SK-N-SH (cell line): ENCODE results near the gene GPD2. TPM values are rescaled to one million over a fixed set of nuclear protein-coding genes. Genes with fewer than 3 reads are reported as not detected.

ENCODE experiments used
- CTCF ChIA-PET: fragments of 300-600, 350-600 bp; formaldehyde crosslinking; extraction: SDS; loops from one replicate; lab custom pipeline; 2021; lab: Yijun Ruan, JAX
- POLR2A ChIA-PET: fragments of 350-600 bp; sonication (Branson Sonifier 250); formaldehyde crosslinking; extraction: SDS; loops from one replicate; lab custom pipeline; 2020; ENCODE audit warnings: antibody characterized with exemption, inconsistent platforms; lab: Yijun Ruan, JAX
- DNase-seq: peaks from one replicate; pipeline ENCODE4 v3.0.0; 2012
- H2AFZ ChIP-seq: fragments of 200-600 bp; sonication (generic); 2 replicates; pipeline ENCODE4 v1.8.1; 2016; ENCODE audit warnings: antibody characterized with exemption, mild to moderate bottlenecking, low read depth
- H3F3A ChIP-seq: fragments of 200-600 bp; sonication (generic); replicated peaks from 2 replicates; pipeline ENCODE3; 2016; ENCODE audit warnings: antibody characterized with exemption, mild to moderate bottlenecking; ENCODE audit not compliant: insufficient read depth
- H3K27ac ChIP-seq, 2 experiments: fragments of 200-500 bp in 1 of 2; fragments of 200-600 bp in 1 of 2; sonication (Bioruptor generic) in 1 of 2; sonication (generic), shearing (Covaris generic) in 1 of 2; 2 replicates each; pipeline versions ENCODE4 v1.5.1 to v1.6.1; 2014 to 2016; ENCODE audit warnings: low read depth in 2 of 2, inconsistent platforms in 1 of 2, low read length in 1 of 2, mild to moderate bottlenecking in 1 of 2, mixed read lengths in 1 of 2
- H3K27me3 ChIP-seq: fragments of 200-600 bp; sonication (generic), shearing (Covaris generic); 2 replicates; pipeline ENCODE4 v1.6.1; 2016; ENCODE audit warnings: mixed run types; ENCODE audit not compliant: insufficient read depth
- H3K36me3 ChIP-seq, 2 experiments: fragments of 200-500 bp in 1 of 2; fragments of 200-600 bp in 1 of 2; sonication (Bioruptor generic) in 1 of 2; sonication (generic) in 1 of 2; replicated peaks in 1 of 2; 2 replicates each; pipeline versions ENCODE3 to v1.5.1; 2014 to 2016; ENCODE audit warnings: low read length in 1 of 2, mild to moderate bottlenecking in 1 of 2; ENCODE audit not compliant: insufficient read depth in 2 of 2, control insufficient read depth in 1 of 2
- H3K4me1 ChIP-seq, 2 experiments: fragments of 200-500 bp in 1 of 2; fragments of 200-600 bp in 1 of 2; sonication (Bioruptor generic) in 1 of 2; sonication (generic), shearing (Covaris generic) in 1 of 2; 2 replicates each; pipeline versions ENCODE4 v1.5.1 to v1.6.1; 2014 to 2016; ENCODE audit warnings: low read depth in 1 of 2, low read length in 1 of 2, mixed run types in 1 of 2; ENCODE audit not compliant: insufficient read depth in 2 of 2, control insufficient read depth in 1 of 2
- H3K4me2 ChIP-seq: fragments of 200-600 bp; sonication (generic), shearing (Covaris generic); 2 replicates; pipeline ENCODE4 v1.6.1; 2017; ENCODE audit warnings: mixed run types
- H3K4me3 ChIP-seq, 2 experiments: fragments of 200-500 bp in 1 of 2; fragments of 200-600 bp in 1 of 2; sonication (Bioruptor generic) in 1 of 2; sonication (generic), shearing (Covaris generic) in 1 of 2; 2 replicates each; pipeline versions ENCODE4 v1.5.1 to v1.8.1; 2014 to 2016; ENCODE audit warnings: low read depth in 2 of 2, inconsistent platforms in 1 of 2, low read length in 1 of 2, mild to moderate bottlenecking in 1 of 2, mixed read lengths in 1 of 2, moderate library complexity in 1 of 2
- H3K79me2 ChIP-seq: fragments of 200-600 bp; sonication (generic); 2 replicates; pipeline ENCODE4 v1.8.1; 2017; ENCODE audit warnings: mild to moderate bottlenecking; ENCODE audit not compliant: insufficient read depth
- H3K9ac ChIP-seq: fragments of 200-600 bp; sonication (generic); 2 replicates; pipeline ENCODE4 v1.6.1; 2017; ENCODE audit warnings: mixed run types
- H3K9me2 ChIP-seq: fragments of 200-600 bp; sonication (generic); 2 replicates; pipeline ENCODE4 v1.6.1; 2017; ENCODE audit warnings: mixed run types
- H3K9me3 ChIP-seq: fragments of 200-600 bp; sonication (generic); 2 replicates; pipeline ENCODE4 v1.6.1; 2017; ENCODE audit warnings: mixed run types, mild to moderate bottlenecking, moderate library complexity
- H4K20me1 ChIP-seq: fragments of 200-600 bp; sonication (generic); 2 replicates; pipeline ENCODE4 v1.6.1; 2017; ENCODE audit warnings: mild to moderate bottlenecking, mixed run types; ENCODE audit not compliant: insufficient read depth
- CHD2 ChIP-seq: fragments of 150-350 bp; IDR thresholded peaks from 2 replicates; pipeline ENCODE4 v1.6.1; 2018; ENCODE audit warnings: low read length; ENCODE audit not compliant: partially characterized antibody
- EP300 ChIP-seq, 2 experiments: IDR thresholded peaks; 2 replicates each; pipeline versions ENCODE4 v1.4.0 to v1.6.1; 2012; ENCODE audit warnings: borderline replicate concordance in 1 of 2, low read depth in 1 of 2, low read length in 1 of 2
- FOXJ3 ChIP-seq: sonication (generic); formaldehyde crosslinking; IDR thresholded peaks from 2 replicates; pipeline ENCODE4 v1.5.1; 2020; ENCODE audit warnings: mild to moderate bottlenecking, missing genetic modification reagents
- GABPA ChIP-seq: IDR thresholded peaks from 2 replicates; pipeline ENCODE4 v1.4.0; 2012; ENCODE audit warnings: low read depth, mild to moderate bottlenecking
- JUND ChIP-seq: IDR thresholded peaks from 2 replicates; pipeline ENCODE4 v1.4.0; 2012
- MEF2A ChIP-seq: IDR thresholded peaks from 2 replicates; pipeline ENCODE4 v1.4.0; 2012; ENCODE audit warnings: low read depth, borderline replicate concordance
- RXRA ChIP-seq: IDR thresholded peaks from 2 replicates; pipeline ENCODE4 v1.4.0; 2012; ENCODE audit warnings: low read depth, mild to moderate bottlenecking, borderline replicate concordance
- SMC3 ChIP-seq: IDR thresholded peaks from 2 replicates; pipeline ENCODE4 v1.6.1; 2012; ENCODE audit warnings: low read depth, low read length, improper control_type of control experiment
- TEAD4 ChIP-seq: IDR thresholded peaks from 2 replicates; pipeline ENCODE4 v1.4.0; 2012; ENCODE audit warnings: mild to moderate bottlenecking, borderline replicate concordance; ENCODE audit not compliant: insufficient read depth
- YY1 ChIP-seq: IDR thresholded peaks from 2 replicates; pipeline ENCODE4 v1.4.0; 2012; ENCODE audit warnings: low read depth, mild to moderate bottlenecking
- WGBS: methylation state at CpG from one replicate; pipeline ENCODE4 v1.1.6; 2017; ENCODE audit warnings: low lambda C conversion rate; 5-methylcytosine and 5-hydroxymethylcytosine counted together
- polyA plus RNA-seq, 3 experiments: library from polyadenylated mRNA; depleted of rRNA; stranded (reverse); fragments of >200 nt; gene quantifications; 2 replicates each; pipeline ENCODE4 v1.2.3, GENCODE V29; 2012
- TF ChIP-seq, protein P1 (sequence below): fragments of 150-350 bp; IDR thresholded peaks from 2 replicates; pipeline ENCODE4 v1.6.1; 2016; ENCODE audit warnings: mild to moderate bottlenecking, low read depth, low read length
- TF ChIP-seq, protein P2 (sequence below): IDR thresholded peaks from 2 replicates; pipeline ENCODE4 v1.4.0; 2012; ENCODE audit warnings: low read depth, borderline replicate concordance
- TF ChIP-seq, protein P3 (sequence below): IDR thresholded peaks from 2 replicates; pipeline ENCODE4 v1.4.0; 2012; ENCODE audit warnings: low read depth, borderline replicate concordance
- TF ChIP-seq, protein P4 (sequence below): fragments of 150-350 bp; IDR thresholded peaks from 2 replicates; pipeline ENCODE4 v1.6.1; 2017; ENCODE audit warnings: antibody characterized with exemption, low read length, low read depth, borderline replicate concordance

GPD2 gene
- polyA plus RNA-seq, 1 of the 3 experiments (the other 2 are of a cell fraction): 4.8 TPM

DNA sequence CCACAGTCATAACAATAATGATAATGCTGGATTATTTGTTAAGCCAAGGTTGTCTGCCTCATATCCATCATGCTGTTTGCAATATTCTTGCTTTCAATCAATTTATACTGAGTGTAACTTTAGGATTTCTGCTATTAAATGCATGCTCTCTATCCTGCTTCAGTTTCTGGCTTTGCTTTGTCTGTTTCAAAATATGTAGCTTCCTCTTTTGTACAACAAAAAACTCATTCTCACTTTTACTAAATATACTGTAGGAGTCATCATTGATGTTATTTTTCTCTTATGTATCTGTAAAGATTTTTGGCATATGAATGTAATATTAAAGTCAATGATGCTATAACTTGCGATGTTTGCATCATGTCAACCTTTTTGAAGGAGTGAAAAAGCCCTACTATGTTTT lies 149.3 kb downstream of the GPD2 start:
- H3K36me3 ChIP-seq: peaks cover 0 to 3% of the 10 kb centered on the region in 2 experiments
- H4K20me1 ChIP-seq: no peaks in the 10 kb centered on the region
- H3K4me1 ChIP-seq: no peaks in the 10 kb centered on the region
- TF ChIP-seq GABPA (no peak), EP300 (IDR thresholded peaks at IDR 0.05; ENCODE audit: borderline replicate concordance in 1 of 2, low read depth in 1 of 2, low read length in 1 of 2) (no peak), YY1 (no peak), FOXJ3 (CRISPR knock-in tag) (no peak), MEF2A (no peak), JUND (no peak), RXRA (no peak), CHD2 (no peak), SMC3 (no peak), TEAD4 (no peak)
- TF ChIP-seq, protein P1, sequence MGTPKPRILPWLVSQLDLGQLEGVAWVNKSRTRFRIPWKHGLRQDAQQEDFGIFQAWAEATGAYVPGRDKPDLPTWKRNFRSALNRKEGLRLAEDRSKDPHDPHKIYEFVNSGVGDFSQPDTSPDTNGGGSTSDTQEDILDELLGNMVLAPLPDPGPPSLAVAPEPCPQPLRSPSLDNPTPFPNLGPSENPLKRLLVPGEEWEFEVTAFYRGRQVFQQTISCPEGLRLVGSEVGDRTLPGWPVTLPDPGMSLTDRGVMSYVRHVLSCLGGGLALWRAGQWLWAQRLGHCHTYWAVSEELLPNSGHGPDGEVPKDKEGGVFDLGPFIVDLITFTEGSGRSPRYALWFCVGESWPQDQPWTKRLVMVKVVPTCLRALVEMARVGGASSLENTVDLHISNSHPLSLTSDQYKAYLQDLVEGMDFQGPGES: no peak
- TF ChIP-seq, protein P2, sequence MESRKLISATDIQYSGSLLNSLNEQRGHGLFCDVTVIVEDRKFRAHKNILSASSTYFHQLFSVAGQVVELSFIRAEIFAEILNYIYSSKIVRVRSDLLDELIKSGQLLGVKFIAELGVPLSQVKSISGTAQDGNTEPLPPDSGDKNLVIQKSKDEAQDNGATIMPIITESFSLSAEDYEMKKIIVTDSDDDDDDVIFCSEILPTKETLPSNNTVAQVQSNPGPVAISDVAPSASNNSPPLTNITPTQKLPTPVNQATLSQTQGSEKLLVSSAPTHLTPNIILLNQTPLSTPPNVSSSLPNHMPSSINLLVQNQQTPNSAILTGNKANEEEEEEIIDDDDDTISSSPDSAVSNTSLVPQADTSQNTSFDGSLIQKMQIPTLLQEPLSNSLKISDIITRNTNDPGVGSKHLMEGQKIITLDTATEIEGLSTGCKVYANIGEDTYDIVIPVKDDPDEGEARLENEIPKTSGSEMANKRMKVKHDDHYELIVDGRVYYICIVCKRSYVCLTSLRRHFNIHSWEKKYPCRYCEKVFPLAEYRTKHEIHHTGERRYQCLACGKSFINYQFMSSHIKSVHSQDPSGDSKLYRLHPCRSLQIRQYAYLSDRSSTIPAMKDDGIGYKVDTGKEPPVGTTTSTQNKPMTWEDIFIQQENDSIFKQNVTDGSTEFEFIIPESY: no peak
- TF ChIP-seq, protein P3, sequence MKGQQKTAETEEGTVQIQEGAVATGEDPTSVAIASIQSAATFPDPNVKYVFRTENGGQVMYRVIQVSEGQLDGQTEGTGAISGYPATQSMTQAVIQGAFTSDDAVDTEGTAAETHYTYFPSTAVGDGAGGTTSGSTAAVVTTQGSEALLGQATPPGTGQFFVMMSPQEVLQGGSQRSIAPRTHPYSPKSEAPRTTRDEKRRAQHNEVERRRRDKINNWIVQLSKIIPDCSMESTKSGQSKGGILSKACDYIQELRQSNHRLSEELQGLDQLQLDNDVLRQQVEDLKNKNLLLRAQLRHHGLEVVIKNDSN: no peak
- TF ChIP-seq, protein P4, sequence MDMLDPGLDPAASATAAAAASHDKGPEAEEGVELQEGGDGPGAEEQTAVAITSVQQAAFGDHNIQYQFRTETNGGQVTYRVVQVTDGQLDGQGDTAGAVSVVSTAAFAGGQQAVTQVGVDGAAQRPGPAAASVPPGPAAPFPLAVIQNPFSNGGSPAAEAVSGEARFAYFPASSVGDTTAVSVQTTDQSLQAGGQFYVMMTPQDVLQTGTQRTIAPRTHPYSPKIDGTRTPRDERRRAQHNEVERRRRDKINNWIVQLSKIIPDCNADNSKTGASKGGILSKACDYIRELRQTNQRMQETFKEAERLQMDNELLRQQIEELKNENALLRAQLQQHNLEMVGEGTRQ: no peak
- TF ChIP-seq, all 33 proteins: peak for 0
- Histone ChIP-seq H3F3A (no peaks in the 10 kb centered on the region), H3K9ac (no peak overlapping the region), H3K27me3 (no peaks in the 10 kb centered on the region), H3K27ac (no peak overlapping the region), H3K4me2 (no peak overlapping the region), H3K9me3 (no peaks in the 10 kb centered on the region), H2AFZ (no peak overlapping the region), H3K79me2 (no peaks in the 10 kb centered on the region), H3K9me2 (no peaks in the 10 kb centered on the region), H3K4me3 (no peak overlapping the region)
- CTCF ChIA-PET: interaction anchor here (0.9 to 1.4 kb wide), 2 partner anchors 250 to 607 kb away, joined by 3 to 4 read pairs; no protein-coding TSS in a partner anchor
- no peak for DNase-seq
- POLR2A ChIA-PET: no interaction called here
- WGBS: 87% methylated on average over 1 of the region's 1 CpG
